HEK293 (cell line): ENCODE results near the gene CNPY2.

Experiments
- CTCF ChIA-PET: fragments of 350-600 bp; formaldehyde crosslinking; extraction: SDS; loops from one replicate; lab custom pipeline; 2021; ENCODE audit warnings: antibody characterized with exemption; lab: Yijun Ruan, JAX
- POLR2A ChIA-PET: fragments of 300-600 bp; formaldehyde crosslinking; extraction: SDS; loops from one replicate; lab custom pipeline; 2020; ENCODE audit warnings: antibody characterized with exemption, inconsistent platforms; lab: Yijun Ruan, JAX
- H3K27ac ChIP-seq: fragments of 200-500 bp; sonication (Bioruptor generic); 2 replicates; pipeline ENCODE4 v1.5.1; 2014; ENCODE audit warnings: low read depth, low read length, control low read depth, inconsistent platforms; ENCODE audit errors: extremely low read depth
- H3K36me3 ChIP-seq, 2 experiments: fragments of 200-500 bp in 1 of 2; sonication (Bioruptor generic) in 1 of 2; 1 replicate in 1 of 2; 2 replicates in 1 of 2; pipeline ENCODE4 v1.5.1; 2014 to 2017; ENCODE audit warnings: inconsistent platforms in 2 of 2, low read length in 2 of 2; ENCODE audit not compliant: control insufficient read depth in 2 of 2, insufficient read depth in 1 of 2
- H3K4me1 ChIP-seq: fragments of 200-500 bp; sonication (Bioruptor generic); 2 replicates; pipeline ENCODE4 v1.5.1; 2014; ENCODE audit warnings: mild to moderate bottlenecking, low read length, inconsistent platforms; ENCODE audit not compliant: control insufficient read depth, insufficient read depth
- H3K4me3 ChIP-seq: 2 replicates; pipeline ENCODE4 v1.5.1; 2011; ENCODE audit warnings: low read depth, mild to moderate bottlenecking, control low read depth, low read length, moderate library complexity
- H3K9me3 ChIP-seq: fragments of 200-500 bp; sonication (Bioruptor generic); 2 replicates; pipeline ENCODE4 v1.5.1; 2014; ENCODE audit warnings: low read depth, low read length, inconsistent platforms; ENCODE audit not compliant: control insufficient read depth, insufficient read depth
- ZBTB48 ChIP-seq: fragments of 450-650 bp; formaldehyde crosslinking; IDR thresholded peaks from 2 replicates; pipeline ENCODE4 v1.5.1; 2016; ENCODE audit warnings: missing biosample characterization, missing genetic modification characterization
- ZFP37 ChIP-seq: fragments of 450-650 bp; formaldehyde crosslinking; IDR thresholded peaks from 2 replicates; pipeline ENCODE4 v1.5.1; 2016; ENCODE audit warnings: missing biosample characterization, missing genetic modification characterization
- ZIC2 ChIP-seq: fragments of 450-650 bp; formaldehyde crosslinking; IDR thresholded peaks from 2 replicates; pipeline ENCODE4 v1.5.1; 2016; ENCODE audit warnings: missing biosample characterization, missing genetic modification characterization
- ZNF10 ChIP-seq: fragments of 450-650 bp; formaldehyde crosslinking; IDR thresholded peaks from 2 replicates; pipeline ENCODE4 v1.5.1; 2017; ENCODE audit warnings: missing biosample characterization, missing genetic modification characterization
- ZNF114 ChIP-seq: fragments of 450-650 bp; formaldehyde crosslinking; IDR thresholded peaks from 2 replicates; pipeline ENCODE4 v1.5.0; 2017; ENCODE audit warnings: missing biosample characterization, missing genetic modification characterization
- ZNF174 ChIP-seq: fragments of 450-650 bp; formaldehyde crosslinking; IDR thresholded peaks from 2 replicates; pipeline ENCODE4 v1.5.0; 2017; ENCODE audit warnings: missing biosample characterization, mild to moderate bottlenecking, missing genetic modification characterization
- ZNF266 ChIP-seq: fragments of 450-650 bp; formaldehyde crosslinking; IDR thresholded peaks from 2 replicates; pipeline ENCODE4 v1.5.1; 2016; ENCODE audit warnings: missing biosample characterization, missing genetic modification characterization, low read depth
- ZNF354C ChIP-seq: fragments of 450-650 bp; formaldehyde crosslinking; IDR thresholded peaks from 2 replicates; pipeline ENCODE4 v1.5.1; 2016; ENCODE audit warnings: missing biosample characterization, missing genetic modification characterization, low read depth, borderline replicate concordance
- ZNF423 ChIP-seq: fragments of 450-650 bp; formaldehyde crosslinking; IDR thresholded peaks from 2 replicates; pipeline ENCODE4 v1.5.1; 2016; ENCODE audit warnings: missing biosample characterization, missing genetic modification characterization
- ZNF426 ChIP-seq: fragments of 450-650 bp; formaldehyde crosslinking; IDR thresholded peaks from 2 replicates; pipeline ENCODE4 v1.5.1; 2017; ENCODE audit warnings: missing biosample characterization, missing genetic modification characterization, mild to moderate bottlenecking, inconsistent platforms, moderate library complexity
- ZNF501 ChIP-seq: fragments of 450-650 bp; formaldehyde crosslinking; IDR thresholded peaks from 2 replicates; pipeline ENCODE4 v1.5.1; 2016; ENCODE audit warnings: missing biosample characterization, missing genetic modification characterization
- ZNF610 ChIP-seq: fragments of 450-650 bp; formaldehyde crosslinking; IDR thresholded peaks from 2 replicates; pipeline ENCODE4 v1.5.1; 2016; ENCODE audit warnings: missing biosample characterization, missing genetic modification characterization, borderline replicate concordance
- TF ChIP-seq, protein P1 (sequence below): fragments of 450-650 bp; formaldehyde crosslinking; IDR thresholded peaks from 2 replicates; pipeline ENCODE4 v1.5.1; 2016; ENCODE audit warnings: missing biosample characterization, missing genetic modification characterization
- TF ChIP-seq, protein P2 (sequence below): fragments of 450-650 bp; formaldehyde crosslinking; IDR thresholded peaks from 2 replicates; pipeline ENCODE4 v1.5.1; 2017; ENCODE audit warnings: missing biosample characterization, missing genetic modification characterization
- TF ChIP-seq, protein P3 (sequence below): fragments of 450-650 bp; formaldehyde crosslinking; IDR thresholded peaks from 2 replicates; pipeline ENCODE4 v1.5.1; 2017; ENCODE audit warnings: missing biosample characterization, missing genetic modification characterization
- TF ChIP-seq, protein P4 (sequence below): fragments of 450-650 bp; formaldehyde crosslinking; IDR thresholded peaks from 2 replicates; pipeline ENCODE4 v1.5.1; 2016; ENCODE audit warnings: missing biosample characterization, missing genetic modification characterization
- TF ChIP-seq, protein P5 (sequence below): fragments of 450-650 bp; formaldehyde crosslinking; IDR thresholded peaks from 2 replicates; pipeline ENCODE4 v1.5.1; 2016; ENCODE audit warnings: missing biosample characterization, missing genetic modification characterization
- TF ChIP-seq, protein P6 (sequence below): fragments of 450-650 bp; formaldehyde crosslinking; IDR thresholded peaks from 2 replicates; pipeline ENCODE4 v1.5.0; 2017; ENCODE audit warnings: missing biosample characterization, missing genetic modification characterization, borderline replicate concordance

CNPY2 gene

DNA sequence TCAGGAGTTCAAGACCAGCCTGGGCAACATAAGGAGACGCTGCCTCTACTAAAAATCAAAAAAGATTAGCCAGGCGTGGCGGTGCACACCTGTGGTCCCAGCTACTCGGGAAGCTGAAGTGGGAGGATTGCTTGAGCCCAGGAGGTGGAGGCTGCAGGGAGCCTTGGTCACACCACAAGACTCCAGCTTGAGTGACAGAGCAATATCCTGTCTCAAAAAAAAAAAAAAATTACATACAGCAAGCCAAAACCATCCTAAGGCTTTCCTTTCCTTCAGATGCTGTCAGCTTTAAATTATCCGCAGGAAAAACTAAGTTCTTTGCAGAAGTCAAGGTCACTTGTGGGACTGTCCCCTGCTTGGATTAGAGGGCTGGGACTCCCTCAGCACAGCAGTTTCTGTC is 17.0 kb downstream of the CNPY2 start:
- peaks cover 4% of the 10 kb centered on the region; the same call in 1 of the 2 replicates for H3K4me1 ChIP-seq

DNA sequence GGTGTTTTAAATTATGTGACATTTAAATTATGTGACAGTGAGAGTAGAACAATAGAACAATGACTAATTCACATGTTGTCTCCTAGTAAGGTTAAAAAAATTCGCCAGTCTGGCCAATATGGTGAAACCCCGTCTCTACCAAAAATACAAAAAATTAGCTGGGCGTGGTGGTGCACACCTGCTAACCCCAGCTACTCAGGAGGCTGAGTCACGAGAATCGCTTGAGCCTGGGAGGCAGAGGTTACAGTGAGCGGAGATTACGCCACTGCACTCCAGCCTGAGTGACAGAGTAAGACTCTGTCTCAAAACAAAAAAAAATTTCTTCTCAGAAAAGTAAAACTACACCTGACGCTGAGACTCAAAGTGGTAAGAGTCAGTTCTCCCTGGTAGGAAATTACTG is 18.4 kb downstream of the CNPY2 start:
- TF ChIP-seq ZBTB48 (tag by site-specific recombination) (no peak), ZNF114 (tag by site-specific recombination) (no peak), ZNF174 (tag by site-specific recombination) (no peak), ZNF266 (tag by site-specific recombination) (no peak), ZNF610 (no peak), ZNF423 (tag by site-specific recombination) (no peak), ZNF354C (no peak), ZNF426 (tag by site-specific recombination) (no peak), ZFP37 (tag by site-specific recombination) (no peak), ZNF10 (no peak)
- TF ChIP-seq, protein P1, sequence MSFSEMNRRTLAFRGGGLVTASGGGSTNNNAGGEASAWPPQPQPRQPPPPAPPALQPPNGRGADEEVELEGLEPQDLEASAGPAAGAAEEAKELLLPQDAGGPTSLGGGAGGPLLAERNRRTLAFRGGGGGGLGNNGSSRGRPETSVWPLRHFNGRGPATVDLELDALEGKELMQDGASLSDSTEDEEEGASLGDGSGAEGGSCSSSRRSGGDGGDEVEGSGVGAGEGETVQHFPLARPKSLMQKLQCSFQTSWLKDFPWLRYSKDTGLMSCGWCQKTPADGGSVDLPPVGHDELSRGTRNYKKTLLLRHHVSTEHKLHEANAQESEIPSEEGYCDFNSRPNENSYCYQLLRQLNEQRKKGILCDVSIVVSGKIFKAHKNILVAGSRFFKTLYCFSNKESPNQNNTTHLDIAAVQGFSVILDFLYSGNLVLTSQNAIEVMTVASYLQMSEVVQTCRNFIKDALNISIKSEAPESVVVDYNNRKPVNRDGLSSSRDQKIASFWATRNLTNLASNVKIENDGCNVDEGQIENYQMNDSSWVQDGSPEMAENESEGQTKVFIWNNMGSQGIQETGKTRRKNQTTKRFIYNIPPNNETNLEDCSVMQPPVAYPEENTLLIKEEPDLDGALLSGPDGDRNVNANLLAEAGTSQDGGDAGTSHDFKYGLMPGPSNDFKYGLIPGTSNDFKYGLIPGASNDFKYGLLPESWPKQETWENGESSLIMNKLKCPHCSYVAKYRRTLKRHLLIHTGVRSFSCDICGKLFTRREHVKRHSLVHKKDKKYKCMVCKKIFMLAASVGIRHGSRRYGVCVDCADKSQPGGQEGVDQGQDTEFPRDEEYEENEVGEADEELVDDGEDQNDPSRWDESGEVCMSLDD (tag by site-specific recombination) = no peak
- TF ChIP-seq, protein P2, sequence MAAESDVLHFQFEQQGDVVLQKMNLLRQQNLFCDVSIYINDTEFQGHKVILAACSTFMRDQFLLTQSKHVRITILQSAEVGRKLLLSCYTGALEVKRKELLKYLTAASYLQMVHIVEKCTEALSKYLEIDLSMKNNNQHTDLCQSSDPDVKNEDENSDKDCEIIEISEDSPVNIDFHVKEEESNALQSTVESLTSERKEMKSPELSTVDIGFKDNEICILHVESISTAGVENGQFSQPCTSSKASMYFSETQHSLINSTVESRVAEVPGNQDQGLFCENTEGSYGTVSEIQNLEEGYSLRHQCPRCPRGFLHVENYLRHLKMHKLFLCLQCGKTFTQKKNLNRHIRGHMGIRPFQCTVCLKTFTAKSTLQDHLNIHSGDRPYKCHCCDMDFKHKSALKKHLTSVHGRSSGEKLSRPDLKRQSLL = no peak
- TF ChIP-seq, protein P3, sequence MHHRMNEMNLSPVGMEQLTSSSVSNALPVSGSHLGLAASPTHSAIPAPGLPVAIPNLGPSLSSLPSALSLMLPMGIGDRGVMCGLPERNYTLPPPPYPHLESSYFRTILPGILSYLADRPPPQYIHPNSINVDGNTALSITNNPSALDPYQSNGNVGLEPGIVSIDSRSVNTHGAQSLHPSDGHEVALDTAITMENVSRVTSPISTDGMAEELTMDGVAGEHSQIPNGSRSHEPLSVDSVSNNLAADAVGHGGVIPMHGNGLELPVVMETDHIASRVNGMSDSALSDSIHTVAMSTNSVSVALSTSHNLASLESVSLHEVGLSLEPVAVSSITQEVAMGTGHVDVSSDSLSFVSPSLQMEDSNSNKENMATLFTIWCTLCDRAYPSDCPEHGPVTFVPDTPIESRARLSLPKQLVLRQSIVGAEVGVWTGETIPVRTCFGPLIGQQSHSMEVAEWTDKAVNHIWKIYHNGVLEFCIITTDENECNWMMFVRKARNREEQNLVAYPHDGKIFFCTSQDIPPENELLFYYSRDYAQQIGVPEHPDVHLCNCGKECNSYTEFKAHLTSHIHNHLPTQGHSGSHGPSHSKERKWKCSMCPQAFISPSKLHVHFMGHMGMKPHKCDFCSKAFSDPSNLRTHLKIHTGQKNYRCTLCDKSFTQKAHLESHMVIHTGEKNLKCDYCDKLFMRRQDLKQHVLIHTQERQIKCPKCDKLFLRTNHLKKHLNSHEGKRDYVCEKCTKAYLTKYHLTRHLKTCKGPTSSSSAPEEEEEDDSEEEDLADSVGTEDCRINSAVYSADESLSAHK = no peak
- TF ChIP-seq, protein P4, sequence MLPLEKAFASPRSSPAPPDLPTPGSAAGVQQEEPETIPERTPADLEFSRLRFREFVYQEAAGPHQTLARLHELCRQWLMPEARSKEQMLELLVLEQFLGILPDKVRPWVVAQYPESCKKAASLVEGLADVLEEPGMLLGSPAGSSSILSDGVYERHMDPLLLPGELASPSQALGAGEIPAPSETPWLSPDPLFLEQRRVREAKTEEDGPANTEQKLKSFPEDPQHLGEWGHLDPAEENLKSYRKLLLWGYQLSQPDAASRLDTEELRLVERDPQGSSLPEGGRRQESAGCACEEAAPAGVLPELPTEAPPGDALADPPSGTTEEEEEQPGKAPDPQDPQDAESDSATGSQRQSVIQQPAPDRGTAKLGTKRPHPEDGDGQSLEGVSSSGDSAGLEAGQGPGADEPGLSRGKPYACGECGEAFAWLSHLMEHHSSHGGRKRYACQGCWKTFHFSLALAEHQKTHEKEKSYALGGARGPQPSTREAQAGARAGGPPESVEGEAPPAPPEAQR (tag by site-specific recombination) = no peak
- TF ChIP-seq, protein P5, sequence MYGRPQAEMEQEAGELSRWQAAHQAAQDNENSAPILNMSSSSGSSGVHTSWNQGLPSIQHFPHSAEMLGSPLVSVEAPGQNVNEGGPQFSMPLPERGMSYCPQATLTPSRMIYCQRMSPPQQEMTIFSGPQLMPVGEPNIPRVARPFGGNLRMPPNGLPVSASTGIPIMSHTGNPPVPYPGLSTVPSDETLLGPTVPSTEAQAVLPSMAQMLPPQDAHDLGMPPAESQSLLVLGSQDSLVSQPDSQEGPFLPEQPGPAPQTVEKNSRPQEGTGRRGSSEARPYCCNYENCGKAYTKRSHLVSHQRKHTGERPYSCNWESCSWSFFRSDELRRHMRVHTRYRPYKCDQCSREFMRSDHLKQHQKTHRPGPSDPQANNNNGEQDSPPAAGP (tag by site-specific recombination) = no peak
- TF ChIP-seq, protein P6, sequence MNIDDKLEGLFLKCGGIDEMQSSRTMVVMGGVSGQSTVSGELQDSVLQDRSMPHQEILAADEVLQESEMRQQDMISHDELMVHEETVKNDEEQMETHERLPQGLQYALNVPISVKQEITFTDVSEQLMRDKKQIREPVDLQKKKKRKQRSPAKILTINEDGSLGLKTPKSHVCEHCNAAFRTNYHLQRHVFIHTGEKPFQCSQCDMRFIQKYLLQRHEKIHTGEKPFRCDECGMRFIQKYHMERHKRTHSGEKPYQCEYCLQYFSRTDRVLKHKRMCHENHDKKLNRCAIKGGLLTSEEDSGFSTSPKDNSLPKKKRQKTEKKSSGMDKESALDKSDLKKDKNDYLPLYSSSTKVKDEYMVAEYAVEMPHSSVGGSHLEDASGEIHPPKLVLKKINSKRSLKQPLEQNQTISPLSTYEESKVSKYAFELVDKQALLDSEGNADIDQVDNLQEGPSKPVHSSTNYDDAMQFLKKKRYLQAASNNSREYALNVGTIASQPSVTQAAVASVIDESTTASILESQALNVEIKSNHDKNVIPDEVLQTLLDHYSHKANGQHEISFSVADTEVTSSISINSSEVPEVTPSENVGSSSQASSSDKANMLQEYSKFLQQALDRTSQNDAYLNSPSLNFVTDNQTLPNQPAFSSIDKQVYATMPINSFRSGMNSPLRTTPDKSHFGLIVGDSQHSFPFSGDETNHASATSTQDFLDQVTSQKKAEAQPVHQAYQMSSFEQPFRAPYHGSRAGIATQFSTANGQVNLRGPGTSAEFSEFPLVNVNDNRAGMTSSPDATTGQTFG (tag by site-specific recombination) = no peak
- Histone ChIP-seq H3K4me3 (no peak overlapping the region), H3K4me1 (peaks cover 4% of the 10 kb centered on the region; the same call in 1 of the 2 replicates), H3K36me3 (peaks cover 17 to 52% of the 10 kb centered on the region in 2 experiments; a peak in 2 of 3 replicates), H3K27ac (no peak overlapping the region), H3K9me3 (no peaks in the 10 kb centered on the region)
- CTCF ChIA-PET = interaction anchor here (0.6 to 2.6 kb wide), 6 partner anchors 9 to 339 kb away, joined by 3 to 5 read pairs (median 3); no protein-coding TSS in a partner anchor
- POLR2A ChIA-PET = interaction anchor here (0.6 to 0.9 kb wide), 2 partner anchors 10 to 63 kb away, joined by 3 to 7 read pairs; partner anchors contain the start of gene STAT2

More for the DNA sequence above, 17.0 kb downstream of the CNPY2 start:
- CTCF ChIA-PET = interaction anchor here (0.9 to 2.6 kb wide), 5 partner anchors 10 to 197 kb away, joined by 3 to 6 read pairs (median 4); partner anchors contain the start of gene ANKRD52
- Histone ChIP-seq H3K9me3 (no peaks in the 10 kb centered on the region), H3K27ac (peak overlapping the region; percentile 89; the same call in 1 of the 2 replicates), H3K36me3 (peaks cover 21 to 46% of the 10 kb centered on the region in 2 experiments; a peak in 2 of 3 replicates), H3K4me3 (peak overlapping the region; percentile 92)
- POLR2A ChIA-PET = interaction anchor here (1.0 to 2.8 kb wide), 6 partner anchors 13 to 181 kb away, joined by 3 to 13 read pairs (median 6); partner anchors contain the start of genes RNF41, STAT2 and ZC3H10
- TF ChIP-seq ZIC2 (tag by site-specific recombination) (0 out of 2 replicates have a peak, but pooled peaks have one; percentile 11), ZNF501 (tag by site-specific recombination) (no peak)
